HG03060 (cell line): ENCODE measurements around the gene OR6C65.
"Not testable (repeated sequence)": the region's sequence is repeated elsewhere in the genome, so short reads cannot be mapped to it uniquely, and the experiment has no call there.

Experiments used
- ATAC-seq: cut with Tn5 transposase; IDR thresholded peaks from one replicate; pipeline ENCODE4 v1.9.1; 2021; ENCODE audit warnings: low read depth, moderate number of reproducible peaks; ENCODE audit not compliant: unreplicated experiment

OR6C65 gene

GRCh38 chr12:55400229-55400628 lies at the start of gene OR6C65:
Gene OR6C65, plus strand, starts transcription at chr12:55400529. Its CDS starts 0 bp downstream, at chr12:55400529.
- ATAC-seq: no peak

- ATAC-seq: not testable (repeated sequence)
These were observed 45.0 kb upstream of the OR6C65 start for GRCh38 chr12:55355338-55355737.

- ATAC-seq: no peak
These were observed 37.7 kb upstream of the OR6C65 start, which contains the start of gene OR6C75 for GRCh38 chr12:55362675-55363074. Gene OR6C75, plus strand, starts transcription at chr12:55362975. Its CDS starts 2,136 bp downstream, at chr12:55365111.

GRCh38 chr12:55365086-55365485 lies 35.2 kb upstream of the OR6C65 start:
- no peak for ATAC-seq

GRCh38 chr12:55372521-55372920 lies 27.8 kb upstream of the OR6C65 start:
- no peak for ATAC-seq

GRCh38 chr12:55385891-55386290 lies 14.4 kb upstream of the OR6C65 start:
- ATAC-seq: no peak

- no peak for ATAC-seq
These were observed 8.1 kb upstream of the OR6C65 start for GRCh38 chr12:55392032-55392795.

GRCh38 chr12:55396326-55396725 lies 4.0 kb upstream of the OR6C65 start:
- ATAC-seq: no peak

- ATAC-seq: no peak
These were observed 7.5 kb downstream of the OR6C65 start for GRCh38 chr12:55407866-55408265.

GRCh38 chr12:55409133-55409532 lies 8.8 kb downstream of the OR6C65 start:
- ATAC-seq: not testable (repeated sequence)

- not testable (repeated sequence) for ATAC-seq
These were observed 11.8 kb downstream of the OR6C65 start for GRCh38 chr12:55412138-55412537.

- not testable (repeated sequence) for ATAC-seq
These were observed 13.4 kb downstream of the OR6C65 start for GRCh38 chr12:55413498-55414388.

- ATAC-seq: not testable (repeated sequence)
These were observed 14.1 kb downstream of the OR6C65 start for GRCh38 chr12:55414396-55414823.

GRCh38 chr12:55414889-55415288 lies 14.6 kb downstream of the OR6C65 start:
- ATAC-seq: not testable (repeated sequence)

GRCh38 chr12:55416961-55417360 lies 16.6 kb downstream of the OR6C65 start:
- no peak for ATAC-seq

GRCh38 chr12:55420307-55420962 lies 20.1 kb downstream of the OR6C65 start:
- ATAC-seq: no peak

GRCh38 chr12:55425954-55426353 lies 25.6 kb downstream of the OR6C65 start, which contains the start of gene OR6C76:
Gene OR6C76, plus strand, starts transcription at chr12:55426254. Its CDS starts 0 bp downstream, at chr12:55426254.
- ATAC-seq: no peak

- ATAC-seq: no peak
These were observed 28.3 kb downstream of the OR6C65 start for GRCh38 chr12:55428331-55429243.

- ATAC-seq: not testable (repeated sequence)
These were observed 40.9 kb downstream of the OR6C65 start for GRCh38 chr12:55441233-55441632.

- no peak for ATAC-seq
These were observed 43.4 kb downstream of the OR6C65 start, which contains the start of gene OR6C2 for GRCh38 chr12:55443776-55444175. Gene OR6C2, plus strand, starts transcription at chr12:55444076. Its CDS starts 8,138 bp downstream, at chr12:55452214.
